HL-60/S4 treated with retinoic acid at 250 ng/mL for 4 days and 3 days (cell line): ENCODE measurements around the gene PRKAB2.
"Not testable (repeated sequence)": the region's sequence is repeated elsewhere in the genome, so short reads cannot be mapped to it uniquely, and the experiment has no call there.

Experiments
- in situ Hi-C: fragments of 300-500 bp; cut with MboI; formaldehyde crosslinking; loops from 2 replicates; pipeline ENCODE4 v1.7.0; 2022; ENCODE audit warnings: low sequenced_read_pairs

PRKAB2 gene

DNA sequence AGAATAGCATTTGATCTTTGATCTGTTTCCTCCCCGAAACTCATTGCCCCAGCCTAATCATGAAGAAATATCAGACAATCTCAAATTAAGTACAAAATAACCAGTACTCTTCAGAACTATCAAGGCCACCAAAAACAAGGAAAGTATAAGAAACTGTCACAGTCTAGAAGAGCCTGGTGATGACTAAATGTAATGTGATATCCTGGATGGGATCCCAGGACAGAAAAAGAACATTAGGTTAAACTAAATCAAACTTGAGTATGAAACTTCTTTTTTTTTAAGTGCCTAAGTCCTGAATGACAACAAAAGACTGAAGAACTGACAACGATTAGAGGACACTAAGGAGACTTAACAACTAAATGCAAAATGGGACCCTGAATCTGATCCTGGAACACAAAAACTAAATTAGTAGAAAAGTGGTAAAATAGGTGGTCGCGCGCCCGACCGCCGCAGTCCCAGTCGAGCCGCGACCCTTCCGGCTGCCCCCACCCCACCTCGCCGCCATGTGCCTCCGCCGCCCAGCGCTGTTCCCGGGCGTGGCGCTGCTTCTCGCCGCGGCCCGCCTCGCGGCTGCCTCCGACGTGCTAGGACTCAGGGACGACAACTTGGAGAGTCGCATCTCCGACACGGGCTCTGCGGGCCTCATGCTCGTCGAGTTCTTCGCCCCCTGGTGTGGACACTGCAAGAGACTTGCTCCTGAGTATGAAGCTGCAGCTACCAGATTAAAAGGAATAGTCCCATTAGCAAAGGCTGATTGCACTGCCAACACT, 5.5 kb upstream of the PRKAB2 start:
- in situ Hi-C loops, result loop anchor here (10.0 kb wide), 1 partner anchor 67 kb away; the partner anchor contains the start of gene CHD1L

DNA sequence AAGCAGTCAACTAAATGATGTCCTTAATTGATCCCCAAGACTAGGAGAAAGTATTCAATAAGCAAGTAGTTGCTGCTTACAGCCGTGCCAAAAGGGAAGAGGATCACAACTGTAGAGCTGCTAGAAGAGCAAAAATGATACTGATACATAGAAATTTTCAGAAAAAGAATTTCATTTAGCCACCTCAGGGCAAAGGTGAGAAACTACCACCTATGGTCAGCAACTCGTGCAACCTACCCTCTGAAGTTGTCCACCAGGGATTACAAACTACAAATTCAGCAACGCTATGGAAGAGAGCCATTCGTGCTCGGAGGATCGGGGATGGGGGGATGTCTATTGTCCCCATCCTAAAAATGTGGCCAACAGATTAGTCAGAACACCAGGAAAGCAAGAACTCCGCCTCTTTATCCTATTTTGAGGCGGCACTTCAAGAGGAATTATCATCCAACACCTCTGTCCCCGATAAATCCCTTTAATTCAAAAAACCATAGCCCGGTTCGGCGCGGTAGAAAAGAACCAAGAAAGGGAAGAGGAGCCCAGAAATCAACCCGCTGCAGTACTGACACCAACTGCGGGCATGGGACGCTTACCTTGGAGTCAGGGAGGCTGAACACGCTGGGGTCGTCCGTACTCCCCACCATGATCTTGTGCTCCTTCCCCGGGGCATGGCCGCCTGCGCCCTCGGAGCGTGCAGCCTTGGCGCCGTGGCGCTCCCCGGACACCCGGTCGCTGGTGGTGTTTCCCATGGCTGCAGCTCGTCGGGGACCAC, 687 bp downstream of the PRKAB2 start:
- in situ Hi-C loops, result loop anchor here (10.0 kb wide), 1 partner anchor 73 kb away; the partner anchor contains the start of gene CHD1L

DNA sequence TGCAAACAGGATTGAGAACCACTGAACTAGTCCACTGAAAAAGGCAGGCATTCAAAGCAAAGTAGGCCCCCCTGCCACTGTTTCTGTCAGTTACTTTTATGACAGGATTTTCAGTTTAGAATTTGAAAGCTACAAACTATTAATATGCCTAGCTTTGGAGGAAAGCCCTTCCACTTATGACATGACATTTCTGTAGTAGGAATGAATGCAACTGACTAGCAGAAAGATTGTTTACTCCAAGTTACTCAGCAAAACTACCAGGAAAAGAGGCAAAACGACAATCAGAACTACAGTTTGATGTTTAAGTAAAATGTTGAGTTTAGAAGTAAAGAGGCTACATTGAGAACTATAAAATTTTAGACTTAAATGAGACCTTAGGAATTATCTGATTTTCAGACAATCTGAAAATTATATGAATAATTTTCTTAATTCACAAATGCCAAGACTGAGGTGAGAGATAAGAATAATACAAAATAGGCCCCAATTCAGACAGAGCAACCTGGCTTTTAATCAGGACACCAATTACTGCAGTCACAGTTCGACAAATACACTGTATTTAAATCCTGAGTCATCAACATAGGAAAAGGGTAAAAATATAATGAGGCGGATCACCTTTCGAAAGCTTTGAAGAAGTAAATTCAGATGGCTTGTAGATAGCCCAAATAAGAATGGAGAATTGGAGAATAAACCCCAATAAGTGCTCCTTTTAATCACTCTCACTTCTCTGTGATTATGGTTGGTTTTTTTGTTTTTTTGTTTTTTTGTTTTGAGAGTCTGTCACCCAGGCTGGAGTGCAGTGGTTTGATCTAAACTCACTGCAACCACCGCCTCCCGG, 2.2 kb downstream of the PRKAB2 start:
- in situ Hi-C loops, result loop anchor here (10.0 kb wide), 1 partner anchor 75 kb away; the partner anchor contains the start of gene CHD1L

DNA sequence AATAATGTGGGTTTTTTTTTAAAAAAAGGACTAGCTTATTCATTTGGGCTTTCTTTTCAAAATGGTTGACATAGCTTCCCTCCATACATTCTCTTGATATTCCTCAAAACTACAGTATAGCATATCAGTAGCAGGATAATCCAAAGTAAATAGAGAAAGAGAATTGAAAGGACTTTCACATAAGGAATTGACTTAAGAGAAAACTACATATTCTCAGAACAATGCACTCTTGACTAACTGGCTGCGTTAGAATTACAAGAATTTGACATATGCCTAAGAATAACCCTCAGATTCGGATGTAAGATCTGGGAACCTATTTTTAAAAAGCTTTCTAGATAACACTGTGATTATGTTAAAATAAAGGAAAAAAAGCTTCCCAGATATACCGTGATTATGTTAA, 3.1 kb downstream of the PRKAB2 start:
- in situ Hi-C loops, result no loop called here

DNA sequence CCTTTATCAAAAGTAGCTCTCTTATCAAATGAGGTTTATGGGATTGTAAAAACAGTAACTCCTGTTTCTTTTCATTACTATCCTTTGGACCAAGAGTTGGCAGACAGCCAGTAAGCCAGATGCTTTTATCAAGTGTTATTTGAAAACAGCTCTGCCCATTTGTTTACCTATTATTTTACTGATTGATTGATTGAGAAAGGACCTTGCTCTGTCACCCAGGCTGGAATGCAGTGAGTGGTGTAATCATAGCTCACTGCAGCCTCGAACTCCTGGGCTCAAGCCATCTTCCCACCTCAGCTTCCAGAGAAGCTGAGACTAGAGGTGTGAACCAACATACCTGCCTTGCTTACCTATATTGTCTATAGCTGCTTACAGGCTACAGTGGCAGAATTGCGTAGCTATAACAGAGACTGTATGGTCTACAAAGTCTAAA, 3.6 kb downstream of the PRKAB2 start:
- in situ Hi-C loops, result no loop called here

DNA sequence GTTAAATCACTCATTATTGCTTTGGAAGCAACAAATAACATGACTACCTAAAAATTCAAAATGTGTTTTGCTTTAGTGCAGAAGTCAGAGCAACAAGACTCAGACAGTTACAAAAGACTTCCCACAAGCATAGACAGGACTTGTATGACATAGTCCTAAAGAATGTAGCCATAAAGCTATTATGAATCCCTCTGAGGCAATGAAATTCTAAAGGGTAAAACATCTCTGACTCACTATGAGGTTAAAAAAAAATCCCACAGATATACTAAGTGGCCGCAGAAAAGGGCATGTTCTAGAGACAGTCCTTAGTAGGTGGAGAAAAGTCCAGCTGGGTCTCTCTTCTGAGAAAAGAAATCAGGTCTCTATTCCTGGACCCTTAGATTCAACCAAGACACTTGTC, 4.9 kb downstream of the PRKAB2 start:
- in situ Hi-C loops, result no loop called here

DNA sequence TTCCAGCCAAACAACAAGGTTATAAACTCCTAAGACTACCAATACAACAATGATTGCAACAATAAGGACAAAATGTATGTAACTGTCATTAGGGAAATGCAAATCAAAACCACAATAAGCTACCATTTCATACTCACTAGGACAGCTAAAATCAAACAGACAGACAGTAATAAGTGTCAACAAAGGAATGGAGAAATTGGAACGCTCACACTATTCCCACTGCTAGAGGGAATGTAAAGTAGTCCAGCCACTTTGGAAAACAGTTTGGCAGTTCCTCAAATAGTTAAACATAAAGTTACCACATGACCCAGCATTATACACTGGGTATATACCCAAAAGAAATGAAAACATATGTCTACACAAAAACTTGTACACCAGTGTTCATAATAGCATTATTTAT, 9.3 kb downstream of the PRKAB2 start:
- in situ Hi-C loops, result no loop called here

DNA sequence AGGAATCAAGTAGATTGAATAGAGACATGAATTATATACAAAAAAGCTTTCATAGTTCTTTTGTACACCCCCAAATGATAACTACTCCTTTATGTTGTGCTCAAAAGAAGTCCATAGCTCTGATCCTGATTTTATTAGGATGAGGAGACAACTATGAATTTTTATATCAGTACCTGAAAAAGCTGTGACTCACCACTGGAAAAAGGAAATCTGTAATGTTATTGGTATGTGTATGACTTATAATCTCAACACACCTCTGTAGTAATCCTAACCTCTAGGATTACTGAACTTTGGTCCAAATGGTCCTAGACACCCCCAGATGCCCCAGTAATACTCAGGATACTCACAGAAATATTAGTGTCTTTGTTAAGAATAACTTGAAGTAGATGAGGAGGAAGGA, 10.2 kb downstream of the PRKAB2 start:
- in situ Hi-C loops, result no loop called here

DNA sequence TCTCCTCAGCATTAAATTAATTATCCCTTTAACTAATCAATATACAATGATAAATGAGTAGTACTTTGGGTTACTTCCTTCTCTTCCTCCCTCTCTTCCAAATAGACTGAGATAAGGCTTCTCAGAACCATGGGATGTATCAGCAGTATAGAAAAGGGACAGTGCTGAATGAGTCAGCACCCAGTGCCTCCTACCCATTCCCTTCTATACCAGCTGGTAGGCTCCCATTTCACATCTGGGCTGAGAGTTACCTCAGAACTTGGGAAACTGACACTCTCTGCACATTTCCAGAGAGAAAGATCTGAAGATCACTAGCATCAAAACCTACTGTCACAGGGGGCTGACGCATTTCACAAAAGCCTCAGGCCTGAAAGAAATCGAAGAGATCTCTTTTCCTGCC, 15.2 kb downstream of the PRKAB2 start:
- in situ Hi-C loops, result not testable (repeated sequence)

DNA sequence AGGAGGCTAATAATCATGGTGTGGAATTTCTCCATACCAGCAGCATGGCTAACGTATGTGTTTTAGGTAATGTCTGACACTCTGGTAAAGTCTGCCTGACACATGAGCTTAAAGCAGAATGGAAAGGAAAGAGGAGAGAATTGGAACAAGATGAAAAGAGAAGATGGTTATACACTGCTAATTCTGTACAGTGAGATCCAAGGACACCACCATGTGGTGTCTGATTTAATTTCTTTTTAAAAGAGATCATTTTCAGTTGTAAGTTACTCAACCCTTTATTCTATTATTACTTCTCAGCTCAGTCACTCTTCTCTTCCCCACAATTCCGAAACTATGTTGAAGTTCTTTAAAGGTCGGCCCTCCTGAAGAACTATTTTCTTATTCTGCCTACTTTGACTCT, 15.6 kb downstream of the PRKAB2 start:
- in situ Hi-C loops, result no loop called here

DNA sequence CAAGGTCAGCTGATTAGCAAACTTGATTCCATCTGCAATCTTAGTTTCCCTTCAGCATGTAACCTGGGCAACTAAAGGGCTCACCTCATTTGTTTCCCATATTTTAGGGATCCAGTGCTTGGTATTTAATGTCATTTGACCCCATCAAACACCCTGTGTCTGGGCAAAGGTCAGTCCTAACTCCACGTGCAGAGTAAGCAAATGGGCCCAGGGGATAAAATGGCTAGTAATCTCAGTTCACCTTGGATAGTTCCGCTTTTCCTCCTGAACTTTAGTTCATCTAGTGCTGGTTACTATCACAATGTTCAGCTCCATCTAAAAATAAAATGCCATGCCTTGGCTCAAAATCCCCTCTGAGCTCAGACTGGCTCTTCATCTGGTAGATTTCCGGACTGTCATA, 19.5 kb downstream of the PRKAB2 start:
- in situ Hi-C loops, result no loop called here

DNA sequence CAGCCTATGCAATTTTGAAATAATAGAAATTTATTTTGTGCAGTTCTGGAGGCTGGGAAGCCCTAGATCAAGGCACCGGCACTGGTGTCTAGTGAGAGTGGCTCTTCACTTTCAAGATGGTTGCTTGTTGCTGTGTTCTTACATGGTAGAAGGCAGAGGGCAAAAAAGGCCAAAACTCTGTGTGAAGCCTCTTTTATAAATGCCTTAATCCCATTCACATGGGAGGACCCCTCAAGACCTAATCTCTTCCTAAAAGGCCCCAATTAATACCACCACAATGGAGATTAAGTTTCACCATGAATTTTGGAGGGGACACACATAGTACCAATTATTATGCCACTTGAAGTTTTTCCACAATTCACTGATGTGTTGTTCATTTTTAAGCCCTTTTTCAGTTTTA, 21.0 kb downstream of the PRKAB2 start:
- in situ Hi-C loops, result no loop called here

DNA sequence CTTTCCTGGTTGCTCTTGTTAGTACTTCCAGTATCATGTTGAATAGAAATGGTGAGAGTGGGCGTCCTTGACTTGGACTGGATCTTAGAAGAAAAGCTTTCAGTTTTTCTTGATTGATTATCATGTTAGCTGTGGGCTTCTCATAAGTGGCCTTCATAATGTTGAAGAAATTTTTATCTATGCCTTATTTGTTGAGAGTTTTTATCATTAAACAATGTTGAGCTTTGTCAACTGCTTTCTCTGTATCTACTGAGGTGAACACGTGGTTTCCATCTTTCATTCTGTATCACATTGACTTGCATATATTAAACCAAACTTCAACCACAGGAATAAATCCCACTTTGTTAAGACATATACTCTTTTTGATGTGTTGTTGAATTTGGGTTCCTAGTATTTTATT, 29.4 kb downstream of the PRKAB2 start:
- in situ Hi-C loops, result no loop called here

DNA sequence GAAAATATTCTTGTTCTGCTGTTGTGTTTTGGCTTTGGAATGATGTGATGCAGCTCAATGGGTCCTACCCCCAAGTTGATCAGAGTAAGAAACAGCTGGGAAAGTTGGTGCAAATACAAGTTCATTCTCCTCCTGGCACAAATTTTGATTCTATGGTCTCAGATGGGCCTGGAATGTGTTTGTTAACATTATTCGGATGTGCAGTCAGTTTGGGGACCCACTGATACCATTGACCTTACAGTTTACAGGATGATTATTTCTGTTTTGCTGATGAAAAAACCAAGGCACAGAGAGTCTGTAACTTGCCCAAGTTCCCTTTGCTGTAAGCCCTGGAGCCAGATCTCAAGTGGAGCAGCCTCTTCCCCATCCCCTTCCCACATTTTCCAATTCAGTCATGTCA, 41.5 kb downstream of the PRKAB2 start:
- in situ Hi-C loops, result not testable (repeated sequence)

DNA sequence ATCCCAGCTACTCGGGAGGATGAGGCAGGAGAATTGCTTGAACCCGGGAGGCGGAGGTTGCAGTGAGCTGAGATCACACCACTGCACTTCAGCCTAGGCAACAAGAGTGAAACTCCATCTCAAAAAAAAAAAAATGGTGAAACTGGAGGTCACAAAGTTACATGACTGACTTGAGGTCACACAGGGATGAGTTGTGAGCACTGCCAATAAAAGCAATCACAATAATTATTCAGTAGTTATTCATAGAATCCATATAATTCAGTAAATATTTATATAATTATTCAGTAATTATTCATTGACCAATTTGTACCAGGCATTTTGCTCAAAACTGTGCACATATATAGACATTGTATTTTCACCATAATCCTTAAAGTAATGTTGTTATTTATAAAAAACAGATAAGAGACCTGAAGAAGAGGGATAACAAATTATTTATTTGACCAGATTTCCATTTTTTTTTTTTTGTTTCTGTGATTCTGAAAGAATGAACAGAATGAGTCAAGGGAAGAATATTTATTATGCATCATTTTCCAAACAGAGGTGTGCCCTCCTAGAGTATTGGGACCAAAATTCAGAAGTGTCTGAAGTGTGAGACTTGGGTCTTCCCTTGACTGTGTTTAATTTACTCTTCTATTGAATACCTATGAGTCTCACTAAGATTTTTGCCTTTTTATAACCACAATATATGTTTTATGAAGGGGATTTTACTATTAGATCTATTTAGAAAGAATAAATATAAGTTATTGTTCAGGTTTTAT, 43.0 kb downstream of the PRKAB2 start:
- in situ Hi-C loops, result no loop called here

DNA sequence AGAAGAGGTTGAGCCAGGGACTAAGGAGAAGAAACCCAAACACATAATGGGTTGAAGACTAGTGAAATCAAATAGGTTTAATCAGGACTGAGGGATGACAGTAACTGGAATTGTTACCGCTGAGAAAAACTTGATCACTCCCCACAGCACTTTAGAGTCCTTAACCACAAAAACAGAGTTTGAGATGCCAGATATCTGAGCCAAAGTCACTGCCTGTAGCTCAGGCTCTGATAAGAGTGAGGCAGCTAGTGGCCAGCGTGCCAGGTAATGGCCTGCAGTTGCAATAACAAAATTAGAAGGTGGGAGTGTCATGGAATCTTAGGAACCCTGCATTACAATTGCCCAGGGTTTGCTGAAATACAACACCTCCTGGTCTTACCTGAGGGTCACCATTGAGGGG, 48.0 kb downstream of the PRKAB2 start:
- in situ Hi-C loops, result no loop called here

DNA sequence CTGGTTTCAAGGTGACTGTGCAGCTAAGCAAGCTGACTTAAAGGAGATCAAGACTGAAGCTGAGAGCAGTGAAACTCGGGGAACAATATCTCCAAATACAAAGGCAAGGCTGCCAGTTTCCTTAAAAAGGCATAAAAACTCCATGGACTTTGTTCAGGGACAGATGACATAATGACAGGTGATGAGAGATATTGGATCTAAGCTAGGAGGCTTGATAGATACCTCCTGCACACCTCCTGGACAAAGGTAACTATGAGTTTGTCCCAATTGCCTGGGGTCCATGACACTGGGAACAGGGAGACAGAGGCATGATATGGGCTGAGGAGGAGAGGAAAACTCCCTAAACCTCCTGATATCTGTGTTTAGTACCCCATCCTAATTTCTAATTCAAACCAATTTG, 55.2 kb downstream of the PRKAB2 start:
- in situ Hi-C loops, result no loop called here

DNA sequence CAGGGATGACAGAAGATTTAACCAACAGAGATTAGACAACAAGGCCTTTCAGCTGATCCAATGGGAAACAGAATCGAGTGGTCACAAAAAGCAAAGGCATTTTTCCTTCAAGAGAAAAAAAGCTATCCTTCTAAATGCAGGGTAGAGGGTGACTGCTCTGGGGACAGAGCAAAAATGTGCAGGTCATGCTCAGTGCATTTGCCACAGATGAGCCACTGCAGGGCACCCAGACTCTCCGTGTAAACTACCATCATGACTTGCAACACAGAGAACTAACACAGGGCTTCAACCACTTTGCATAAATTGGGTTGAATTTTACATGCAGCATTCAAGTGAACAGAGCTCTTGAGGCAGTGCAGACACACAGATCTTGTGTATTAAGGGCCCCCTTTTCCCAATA, 56.8 kb downstream of the PRKAB2 start:
- in situ Hi-C loops, result no loop called here

DNA sequence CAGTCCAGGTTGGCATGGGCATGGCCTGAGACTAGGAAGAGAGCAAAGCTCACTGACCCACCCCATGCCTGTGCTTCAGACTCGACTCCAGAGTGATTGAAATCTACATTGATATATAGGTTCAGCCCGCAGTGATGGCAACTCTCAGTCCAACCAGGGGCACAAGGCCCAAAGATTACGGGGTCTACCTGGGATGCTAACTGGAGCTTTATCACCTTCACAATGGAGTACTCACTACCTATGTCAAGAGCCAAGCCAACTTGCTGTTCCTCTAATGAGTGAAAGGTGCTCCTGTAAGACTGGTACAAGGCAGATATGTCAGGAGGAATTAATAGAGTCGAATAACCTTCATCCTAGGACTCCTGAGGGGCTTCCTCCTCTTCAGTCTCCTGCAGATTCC, 57.2 kb downstream of the PRKAB2 start:
- in situ Hi-C loops, result not testable (repeated sequence)

DNA sequence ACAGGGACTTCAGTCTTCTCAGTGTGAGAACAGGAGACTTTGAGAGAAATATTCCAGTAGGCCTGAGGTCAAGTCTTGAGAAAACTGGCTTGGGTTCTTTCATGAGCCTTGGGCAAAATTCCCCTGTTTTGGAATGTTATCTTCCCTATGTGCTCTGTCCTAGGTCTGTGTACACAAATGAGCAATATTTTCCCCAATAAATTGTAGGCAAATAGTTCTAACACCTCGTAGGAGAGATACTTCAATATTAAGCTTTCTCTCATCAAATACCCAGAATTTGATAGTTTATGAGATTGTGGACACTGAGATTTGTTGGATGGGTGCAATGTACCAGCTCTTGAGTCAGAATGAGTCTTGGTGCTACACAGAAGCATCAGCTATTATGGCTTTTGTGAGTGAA, 57.9 kb downstream of the PRKAB2 start:
- in situ Hi-C loops, result not testable (repeated sequence)
